ENCODE results near the gene PRKACA.

The PRKACA gene

DNA sequence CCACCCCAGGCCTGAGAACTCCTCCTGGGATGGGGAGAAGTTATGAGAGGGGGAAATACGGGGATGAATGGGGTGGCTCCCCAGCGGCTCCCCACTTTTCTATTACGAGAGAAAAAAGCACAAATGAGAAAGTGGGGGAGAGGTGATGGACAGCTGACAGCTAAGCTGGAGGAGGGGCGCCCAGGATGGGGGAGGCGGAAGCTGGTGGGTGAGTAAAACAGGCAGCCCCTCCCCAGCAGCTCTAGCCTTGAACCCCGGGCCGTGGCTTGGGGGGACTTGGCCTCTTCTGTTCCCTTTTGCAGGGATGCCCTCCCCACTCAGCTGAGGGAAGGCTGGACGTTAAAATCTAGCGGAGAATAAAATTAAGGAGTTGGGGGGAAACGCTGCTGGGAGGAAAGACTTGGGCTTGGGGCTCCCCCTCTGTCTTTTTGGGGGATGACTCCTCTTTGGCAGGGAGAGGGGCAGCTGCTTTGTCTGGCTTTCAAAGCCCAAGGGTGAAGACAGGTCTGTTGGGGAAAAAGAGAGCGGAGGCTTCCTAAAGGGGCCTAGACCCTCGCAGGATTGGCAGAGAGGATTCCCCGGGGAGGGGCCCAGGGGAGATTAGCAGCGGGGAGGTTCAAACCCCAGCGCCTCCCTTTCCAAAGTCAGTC, 25.6 kb downstream of the PRKACA start:
- no peak for DNase-seq

DNA sequence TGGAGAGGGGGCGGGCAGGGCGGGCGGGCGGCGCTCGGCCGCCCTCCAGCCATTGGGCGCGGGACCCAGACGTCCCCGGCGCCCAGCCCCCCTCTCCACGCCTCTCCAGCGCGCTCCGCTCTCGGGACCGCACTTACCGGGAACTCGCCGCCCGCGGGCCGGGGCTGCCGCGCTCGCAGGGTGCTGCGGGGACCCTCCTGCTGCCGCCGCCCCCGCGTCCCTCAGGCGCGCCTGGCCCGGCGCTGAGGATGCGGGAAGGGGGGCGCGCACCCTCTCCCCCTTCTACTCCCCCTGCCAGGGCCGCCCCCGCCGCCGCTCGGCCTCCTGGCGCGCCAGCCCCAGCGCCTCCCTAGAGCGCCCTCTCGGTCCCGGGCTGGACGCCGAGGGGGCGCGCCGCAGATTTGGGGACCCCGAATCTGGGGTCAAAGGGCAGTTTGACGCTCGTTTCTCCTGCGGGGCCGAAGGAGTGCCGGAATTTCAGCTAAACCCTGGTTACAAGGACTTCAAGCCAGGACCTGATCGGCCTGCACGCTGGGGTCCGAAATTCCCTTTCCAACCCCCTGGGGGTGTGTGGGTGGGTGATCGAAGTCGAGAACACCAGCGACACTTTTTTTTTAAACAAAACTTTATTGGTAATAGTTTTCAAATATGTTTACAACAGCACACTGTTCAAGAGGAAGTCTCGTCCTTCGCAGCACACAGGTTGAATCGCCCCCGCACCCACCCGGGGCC, 26.3 kb downstream of the PRKACA start:
- DNase-seq = peak; percentile 67

GRCh38 chr19:14090509-14091080, 27.0 kb downstream of the PRKACA start, which contains the start of gene SAMD1:
TSS of gene SAMD1 (minus strand) at chr19:14090751.
- peak; percentile 67 for DNase-seq

GRCh38 chr19:14089662-14090508, 27.7 kb downstream of the PRKACA start:
- DNase-seq = peak; percentile 9

DNA sequence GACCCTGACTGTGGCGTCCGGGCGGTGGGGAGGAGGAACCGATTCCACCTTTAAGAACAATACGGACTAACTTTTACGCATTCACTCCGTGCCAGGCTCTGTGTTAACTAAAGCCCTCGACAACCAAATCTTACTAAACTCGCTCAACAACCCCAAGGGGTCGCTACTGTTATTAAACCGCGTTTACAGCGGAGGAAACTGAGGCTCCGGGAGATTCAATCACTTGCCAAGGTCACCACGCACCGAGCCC, 28.2 kb downstream of the PRKACA start:
- DNase-seq = no peak

DNA sequence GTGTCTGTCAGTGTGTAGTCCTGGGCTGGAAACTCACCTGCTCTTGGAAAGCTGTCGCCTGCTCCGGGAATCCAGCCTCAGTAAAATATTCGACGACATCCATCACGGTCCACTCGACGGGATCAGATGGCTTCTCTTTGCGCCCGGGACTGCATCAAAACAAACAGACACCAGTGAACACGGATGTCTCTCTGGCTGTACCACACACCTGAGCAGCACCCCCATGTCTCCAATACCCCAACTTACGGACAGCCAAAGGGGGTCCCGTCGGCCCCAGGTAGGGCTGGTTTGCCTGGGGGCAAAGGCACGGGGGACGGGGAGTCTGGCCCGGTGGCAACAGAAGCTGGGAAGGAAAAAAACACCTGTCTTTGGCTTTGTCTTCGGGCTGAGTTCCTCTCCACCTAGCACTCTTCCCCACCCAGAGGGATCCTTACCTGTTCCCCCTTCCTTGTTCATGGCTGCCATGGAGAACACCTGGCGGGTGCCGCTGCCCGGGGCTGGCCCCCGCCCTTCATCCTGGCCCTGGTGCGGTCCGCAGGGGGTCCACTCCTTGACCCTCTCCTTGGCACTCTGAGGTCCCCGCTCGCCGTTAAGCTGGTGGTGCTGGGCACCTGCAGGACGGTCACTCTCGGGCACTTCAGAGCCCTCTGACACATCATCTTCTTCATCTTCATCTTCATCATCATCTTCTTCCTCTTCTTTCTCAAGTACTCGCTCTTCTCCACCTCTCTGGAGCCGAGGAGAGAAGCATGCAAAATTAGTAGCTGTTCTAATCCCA, 28.7 kb downstream of the PRKACA start:
- DNase-seq = no peak

DNA sequence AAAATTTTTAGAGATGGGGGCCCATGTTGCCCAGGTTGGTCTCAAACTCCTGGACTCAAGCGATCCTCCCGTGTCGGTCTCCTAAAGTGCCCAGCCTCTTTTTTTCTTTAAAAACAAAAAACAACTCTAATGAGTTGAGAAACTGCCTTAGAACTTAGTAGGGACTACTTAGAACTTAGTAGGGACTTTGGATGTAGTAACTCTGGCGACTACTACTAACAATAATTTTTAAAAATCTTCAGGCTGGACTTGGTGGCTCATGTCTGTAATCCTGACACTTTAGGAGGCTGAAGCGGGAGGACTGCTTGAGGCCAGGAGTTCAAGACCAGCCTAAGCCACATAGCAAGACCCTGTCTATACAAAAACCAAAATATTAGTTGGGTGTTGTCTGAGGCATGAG, 31.5 kb downstream of the PRKACA start:
- no peak for DNase-seq

- DNase-seq = no peak
Observed at GRCh38 chr19:14085309-14085995, 32.1 kb downstream of the PRKACA start, which contains the start of gene C19orf67. TSS of gene C19orf67 (minus strand) at chr19:14085783. CDS start at chr19:14085627, 156 bp downstream.

- DNase-seq = no peak
Observed at GRCh38 chr19:14082675-14082960, 34.9 kb downstream of the PRKACA start.

GRCh38 chr19:14081797-14082674, 35.5 kb downstream of the PRKACA start:
- no peak for DNase-seq

GRCh38 chr19:14080887-14081796, 36.4 kb downstream of the PRKACA start:
- peak; percentile 98 for DNase-seq

- no peak for DNase-seq
Observed at GRCh38 chr19:14078411-14078810, 39.2 kb downstream of the PRKACA start.

- DNase-seq = no peak
Observed at GRCh38 chr19:14073925-14074838, 43.4 kb downstream of the PRKACA start.

DNA sequence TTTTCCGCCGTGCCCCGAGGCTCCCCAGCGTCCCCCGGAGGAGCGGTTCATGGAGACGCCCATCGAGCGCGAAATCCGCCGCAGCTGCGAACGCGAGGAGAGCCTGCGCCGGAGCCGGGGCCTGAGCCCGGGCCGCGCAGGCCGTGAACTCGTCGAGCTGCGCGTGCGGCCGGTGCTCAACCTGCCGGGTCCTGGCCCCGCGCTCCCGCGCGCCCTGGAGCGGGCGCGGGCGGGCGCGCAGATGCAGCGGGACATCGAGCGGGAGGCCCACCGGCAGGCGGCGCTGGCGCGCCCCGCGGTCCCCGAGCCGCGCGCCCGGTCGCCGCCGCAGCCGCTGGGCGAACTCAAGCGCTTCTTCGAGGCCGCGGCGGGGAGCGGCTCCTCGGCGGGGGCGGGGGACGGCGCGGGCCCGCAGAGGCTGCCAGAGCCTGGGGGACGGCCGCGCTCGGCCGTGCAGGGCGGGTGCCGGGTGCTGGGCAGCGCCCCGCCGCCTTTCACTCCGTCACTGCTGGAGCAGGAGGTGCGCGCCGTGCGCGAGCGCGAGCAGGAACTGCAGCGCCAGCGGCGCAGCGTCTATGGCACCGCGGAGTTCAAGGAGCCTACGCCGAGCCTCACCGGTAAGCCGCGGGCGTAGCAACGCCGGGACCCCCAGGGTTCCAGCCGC, 44.2 kb downstream of the PRKACA start:
- peak; percentile 55 for DNase-seq

DNA sequence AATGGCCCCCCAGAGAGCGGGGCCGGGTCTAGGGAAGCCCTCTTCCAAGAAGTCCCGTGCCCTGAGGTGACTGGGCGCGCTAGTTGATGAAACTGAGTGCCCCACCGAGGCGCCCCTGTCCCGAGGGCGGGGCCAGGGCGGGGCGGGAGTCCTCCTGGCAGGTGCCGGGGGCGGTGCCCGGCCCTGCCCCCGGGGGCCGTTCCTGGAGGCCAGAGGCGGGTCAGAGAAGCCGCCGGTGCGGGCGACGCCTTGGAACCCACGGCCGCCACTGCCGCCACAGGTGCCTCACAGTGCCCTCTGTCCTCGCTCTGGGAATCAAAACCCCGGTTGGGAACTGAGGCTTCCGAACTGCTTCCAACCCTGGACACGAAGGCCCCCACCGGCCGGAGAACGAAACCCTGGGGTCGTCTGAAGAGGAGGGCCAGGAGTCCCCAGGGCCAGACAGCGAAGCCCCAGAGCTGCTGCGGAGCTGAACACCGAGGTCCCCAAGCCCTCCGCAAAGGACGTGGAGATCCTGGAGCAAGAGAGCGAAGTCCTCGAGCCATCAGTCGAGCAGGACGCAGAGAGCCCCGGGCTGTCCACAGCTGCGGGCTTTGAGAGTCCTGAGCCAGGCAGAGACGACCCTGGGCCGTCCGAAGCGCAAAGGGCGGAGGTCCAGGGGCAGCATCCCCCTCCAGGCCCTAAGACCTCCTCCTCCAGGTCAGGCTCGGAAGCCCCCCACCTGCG, 44.9 kb downstream of the PRKACA start, which contains the start of gene MISP3:
Gene MISP3 (plus strand): TSS at position 252 of the 726 bp plus-strand sequence. CDS start 524 bp downstream, outside the sequence.
- DNase-seq = no peak

DNA sequence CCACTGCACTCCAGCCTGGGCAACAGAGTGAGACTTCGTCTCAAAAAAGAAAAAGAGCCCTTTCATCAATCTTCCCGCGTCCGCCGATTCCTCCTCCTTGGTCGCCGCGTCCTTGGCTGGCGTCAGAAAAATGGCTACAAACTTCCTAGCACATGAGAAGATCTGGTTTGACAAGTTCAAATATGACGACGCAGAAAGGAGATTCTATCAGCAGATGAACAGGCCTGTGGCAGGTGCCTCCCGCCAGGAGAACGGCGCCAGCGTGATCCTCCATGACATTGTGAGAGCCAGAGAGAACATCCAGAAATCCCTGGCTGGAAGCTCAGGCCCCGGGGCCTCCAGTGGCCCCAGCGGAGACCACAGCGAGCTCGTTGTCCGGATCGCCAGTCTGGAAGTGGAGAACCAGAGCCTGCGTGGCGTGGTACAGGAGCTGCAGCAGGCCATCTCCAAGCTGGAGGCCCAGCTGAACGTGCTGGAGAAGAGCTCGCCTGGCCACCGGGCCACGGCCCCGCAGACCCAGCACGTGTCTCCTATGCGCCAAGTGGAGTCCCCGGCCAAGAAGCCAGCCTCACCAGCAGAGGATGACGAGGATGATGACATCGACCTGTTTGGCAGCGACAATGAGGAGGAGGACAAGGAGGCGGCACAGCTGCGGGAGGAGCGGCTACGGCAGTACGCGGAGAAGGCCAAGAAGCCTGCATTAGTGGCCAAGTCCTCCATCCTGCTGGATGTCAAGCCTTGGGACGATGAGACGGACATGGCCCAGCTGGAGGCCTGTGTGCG, 47.1 kb downstream of the PRKACA start:
- DNase-seq = no peak

GRCh38 chr19:14066134-14066533, 51.4 kb downstream of the PRKACA start:
- DNase-seq = no peak
